NB4 (cell line): ENCODE data around the gene DAGLA.

Experiments used
- DNase-seq: peaks from one replicate; pipeline ENCODE4 v3.0.0; 2010; ENCODE audit warnings: low read depth
- H3K4me3 ChIP-seq: one replicate; pipeline ENCODE4 v1.5.1; 2011; ENCODE audit warnings: mild to moderate bottlenecking, low read depth, low read length, moderate library complexity
- CTCF ChIP-seq: IDR thresholded peaks from one replicate; pipeline ENCODE4 v1.5.1; 2012; ENCODE audit warnings: low read depth, low read length
- MYC ChIP-seq: IDR thresholded peaks from 2 replicates; pipeline ENCODE4 v1.6.1; 2011; ENCODE audit warnings: low read depth, low read length
- POLR2A ChIP-seq: IDR thresholded peaks from 2 replicates; pipeline ENCODE4 v1.6.1; 2011; ENCODE audit warnings: mild to moderate bottlenecking; ENCODE audit not compliant: insufficient read length; ENCODE audit errors: extremely low read depth
- TF ChIP-seq, protein P1 (sequence below): IDR thresholded peaks from 2 replicates; pipeline ENCODE4 v1.6.1; 2011; ENCODE audit warnings: low read depth, low read length

DAGLA gene

GRCh38 chr11:61637277-61637676 is 42.9 kb upstream of the DAGLA start:
- TF ChIP-seq CTCF, result no peak
- TF ChIP-seq, protein P1, sequence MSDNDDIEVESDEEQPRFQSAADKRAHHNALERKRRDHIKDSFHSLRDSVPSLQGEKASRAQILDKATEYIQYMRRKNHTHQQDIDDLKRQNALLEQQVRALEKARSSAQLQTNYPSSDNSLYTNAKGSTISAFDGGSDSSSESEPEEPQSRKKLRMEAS, result no peak
- TF ChIP-seq POLR2A, result no peak
- no peak for TF ChIP-seq MYC
- peak; percentile 36 for DNase-seq
- no peak overlapping the region for H3K4me3 ChIP-seq

GRCh38 chr11:61639816-61640443 is 40.3 kb upstream of the DAGLA start:
- TF ChIP-seq, protein P1, result no peak
- TF ChIP-seq POLR2A, result no peak
- TF ChIP-seq CTCF, result no peak
- TF ChIP-seq MYC, result no peak
- H3K4me3 ChIP-seq, result no peak overlapping the region
- DNase-seq, result no peak

- TF ChIP-seq MYC (no peak), CTCF (no peak)
- no peak for DNase-seq
- H3K4me3 ChIP-seq, result no peak overlapping the region
Observed at GRCh38 chr11:61642162-61642561, 38.0 kb upstream of the DAGLA start.

GRCh38 chr11:61645179-61645868 is 34.9 kb upstream of the DAGLA start:
- no peak overlapping the region for H3K4me3 ChIP-seq
- DNase-seq, result peak; percentile 45

DNA sequence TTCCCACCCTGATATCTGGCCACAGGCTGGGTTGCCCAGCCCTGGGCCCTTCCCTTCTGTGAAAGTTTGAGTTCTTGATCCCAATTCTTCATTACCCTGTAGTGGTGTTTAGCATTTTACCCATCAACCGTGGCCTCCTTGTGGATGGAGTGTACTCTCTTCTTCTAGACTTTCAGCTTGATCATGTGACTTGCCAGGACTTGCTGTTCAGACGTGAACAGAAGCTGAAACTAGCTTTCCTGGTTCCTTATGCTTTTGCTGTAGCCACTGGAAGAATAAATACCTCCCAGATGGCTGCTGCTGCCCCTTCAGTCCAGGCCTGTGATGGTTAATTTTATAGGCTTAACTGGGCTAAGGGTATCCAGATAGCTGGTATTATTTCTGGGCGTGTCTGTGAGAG is 32.7 kb upstream of the DAGLA start:
- no peak for TF ChIP-seq MYC
- TF ChIP-seq CTCF, result no peak
- TF ChIP-seq, protein P1, result no peak
- no peak for TF ChIP-seq POLR2A
- no peak for DNase-seq
- H3K4me3 ChIP-seq, result no peak overlapping the region

More at GRCh38 chr11:61645179-61645868, 34.9 kb upstream of the DAGLA start:
- TF ChIP-seq CTCF (no peak), POLR2A (no peak), MYC (no peak)
- TF ChIP-seq, protein P1, result no peak
